ENCODE data around the gene SORBS2. TPM values are rescaled to one million over a fixed set of nuclear protein-coding genes. Genes with fewer than 3 reads are reported as not detected.
A peak's percentile ranks its signal among the peaks of the same experiment; 100 is the strongest.

The SORBS2 gene
- total RNA-seq, 2 donors from 2014 or later = 210 to 218 TPM

- 81% methylated on average over 14 of the region's 14 CpGs for WGBS, 2 donors
- Histone ChIP-seq H3K27me3 (no peaks in the 10 kb centered on the region), H3K27ac (peak overlapping the region in 3 of 4 donors; percentile 12 to 42 (median 35)), H3K4me3 (no peak overlapping the region), H3K36me3 (replicated peaks in 1 of 2; ENCODE audit: insufficient read depth in 1 of 2, low read depth in 2 of 2) (no peaks in the 10 kb centered on the region), H3K9me3 (no peaks in the 10 kb centered on the region), H3K4me1 (peaks cover 69% of the 10 kb centered on the region)
- DNase-seq = no peak
- no peak for TF ChIP-seq CTCF (IDR thresholded peaks at IDR 0.05)
- no peak for TF ChIP-seq POLR2A (IDR thresholded peaks at IDR 0.05)
- ATAC-seq = no peak
- intact Hi-C loops (cut with DNase I) = loop anchor here (10.0 kb wide), 1 partner anchor 142 kb away; no protein-coding TSS in a partner anchor
These were observed 15.0 kb downstream of the SORBS2 start for GRCh38 chr4:185797018-185797417.

- Histone ChIP-seq H3K9me3 (no peaks in the 10 kb centered on the region), H3K4me3 (no peak overlapping the region), H3K27me3 (no peaks in the 10 kb centered on the region), H3K36me3 (replicated peaks in 1 of 2; ENCODE audit: insufficient read depth in 1 of 2, low read depth in 2 of 2) (no peaks in the 10 kb centered on the region), H3K27ac (peak overlapping the region in 3 of 4 donors; percentile 55 to 66 (median 57)), H3K4me1 (peaks cover 67% of the 10 kb centered on the region)
- ATAC-seq (peak; percentile 27), DNase-seq (no peak)
- intact Hi-C loops (cut with DNase I) = loop anchor here (10.0 kb wide), 1 partner anchor 141 kb away; no protein-coding TSS in a partner anchor
- 47 to 52% methylated on average over 6 of the region's 11 CpGs for WGBS, 2 donors
- TF ChIP-seq POLR2A (IDR thresholded peaks at IDR 0.05) = no peak
- TF ChIP-seq CTCF (IDR thresholded peaks at IDR 0.05) = no peak
These were observed 15.8 kb downstream of the SORBS2 start for GRCh38 chr4:185796176-185796575.

GRCh38 chr4:185794637-185795036 is 17.4 kb downstream of the SORBS2 start:
- H3K4me3 ChIP-seq = no peak overlapping the region
- no peak for TF ChIP-seq POLR2A (IDR thresholded peaks at IDR 0.05)
- no peak for TF ChIP-seq CTCF (IDR thresholded peaks at IDR 0.05)
- no peaks in the 10 kb centered on the region for H3K27me3 ChIP-seq
- DNase-seq (no peak), ATAC-seq (peak; percentile 39)
- peaks cover 53% of the 10 kb centered on the region for H3K4me1 ChIP-seq
- H3K36me3 ChIP-seq (replicated peaks in 1 of 2; ENCODE audit: insufficient read depth in 1 of 2, low read depth in 2 of 2) = no peaks in the 10 kb centered on the region
- intact Hi-C loops (cut with DNase I) = loop anchor here (10.0 kb wide), 1 partner anchor 140 kb away; no protein-coding TSS in a partner anchor
- H3K27ac ChIP-seq = peak overlapping the region in 3 of 4 donors; percentile 19 to 66 (median 39)
- 38 to 70% methylated on average over 1 of the region's 1 CpG for WGBS, 2 donors
- no peaks in the 10 kb centered on the region for H3K9me3 ChIP-seq

GRCh38 chr4:185793716-185794115 is 18.3 kb downstream of the SORBS2 start:
- 74 to 84% methylated on average over 4 of the region's 4 CpGs for WGBS, 2 donors
- peak overlapping the region in 2 of 4 donors; percentile 31 to 66 for H3K27ac ChIP-seq

More at GRCh38 chr4:185793716-185794115, 18.3 kb downstream of the SORBS2 start:
- ATAC-seq (no peak), DNase-seq (no peak)
- no peaks in the 10 kb centered on the region for H3K9me3 ChIP-seq
- no peak overlapping the region for H3K4me3 ChIP-seq
- intact Hi-C loops (cut with DNase I) = loop anchor here (10.0 kb wide), 1 partner anchor 139 kb away; no protein-coding TSS in a partner anchor
- no peaks in the 10 kb centered on the region for H3K36me3 ChIP-seq (replicated peaks in 1 of 2; ENCODE audit: insufficient read depth in 1 of 2, low read depth in 2 of 2)
- no peaks in the 10 kb centered on the region for H3K27me3 ChIP-seq
- H3K4me1 ChIP-seq = peaks cover 43% of the 10 kb centered on the region
- TF ChIP-seq POLR2A (IDR thresholded peaks at IDR 0.05) = no peak
- TF ChIP-seq CTCF (IDR thresholded peaks at IDR 0.05) = no peak
